NCI-H510A treated with DMSO at 0.1 percent for 48 hours (cell line): ENCODE data around the gene MOCOS.
"Not testable (repeated sequence)": the region's sequence is repeated elsewhere in the genome, so short reads cannot be mapped to it uniquely, and the experiment has no call there.

Experiments used
- DNase-seq: peaks from one replicate; lab custom pipeline; 2025; lab: John Stamatoyannopoulos, UW

MOCOS gene

GRCh38 chr18:36201765-36202164 lies 14.5 kb downstream of the MOCOS start:
- DNase-seq, result no peak

GRCh38 chr18:36203360-36203895 lies 16.1 kb downstream of the MOCOS start:
- DNase-seq, result no peak

- DNase-seq, result no peak
Observed at GRCh38 chr18:36205166-36205565, 17.9 kb downstream of the MOCOS start.

GRCh38 chr18:36207303-36207702 lies 20.0 kb downstream of the MOCOS start:
- DNase-seq, result no peak

GRCh38 chr18:36207969-36208368 lies 20.7 kb downstream of the MOCOS start:
- DNase-seq, result not testable (repeated sequence)

GRCh38 chr18:36211612-36212065 lies 24.3 kb downstream of the MOCOS start:
- no peak for DNase-seq

- no peak for DNase-seq
Observed at GRCh38 chr18:36212301-36213171, 25.2 kb downstream of the MOCOS start.

GRCh38 chr18:36214811-36215210 lies 27.5 kb downstream of the MOCOS start:
- no peak for DNase-seq

- no peak for DNase-seq
Observed at GRCh38 chr18:36215577-36215976, 28.3 kb downstream of the MOCOS start.

GRCh38 chr18:36217348-36217747 lies 30.1 kb downstream of the MOCOS start:
- no peak for DNase-seq

GRCh38 chr18:36229188-36229587 lies 41.9 kb downstream of the MOCOS start:
- DNase-seq, result no peak

- DNase-seq, result not testable (repeated sequence)
Observed at GRCh38 chr18:36240510-36240909, 53.2 kb downstream of the MOCOS start.

- DNase-seq, result no peak
Observed at GRCh38 chr18:36241831-36242230, 54.5 kb downstream of the MOCOS start.

- DNase-seq, result no peak
Observed at GRCh38 chr18:36247036-36247435, 59.7 kb downstream of the MOCOS start.

- no peak for DNase-seq
Observed at GRCh38 chr18:36249392-36249791, 62.1 kb downstream of the MOCOS start.

GRCh38 chr18:36250827-36251226 lies 63.5 kb downstream of the MOCOS start:
- no peak for DNase-seq

GRCh38 chr18:36255072-36255698 lies 67.9 kb downstream of the MOCOS start:
- no peak for DNase-seq

GRCh38 chr18:36256094-36256493 lies 68.8 kb downstream of the MOCOS start:
- no peak for DNase-seq

GRCh38 chr18:36262971-36263370 lies 75.7 kb downstream of the MOCOS start:
- DNase-seq, result no peak

GRCh38 chr18:36264283-36264682 lies 77.0 kb downstream of the MOCOS start:
- DNase-seq, result no peak

- DNase-seq, result no peak
Observed at GRCh38 chr18:36265015-36265414, 77.7 kb downstream of the MOCOS start.

- no peak for DNase-seq
Observed at GRCh38 chr18:36269157-36269556, 81.9 kb downstream of the MOCOS start.

- DNase-seq, result no peak
Observed at GRCh38 chr18:36271153-36271552, 83.9 kb downstream of the MOCOS start.
